Loucy (cell line): ENCODE results near the gene FEZF2.

Experiments
- EZH2phosphoT487 ChIP-seq: fragments of 200-600 bp; IDR thresholded peaks from 2 replicates; pipeline ENCODE4 v1.6.1; 2018; ENCODE audit warnings: antibody characterized with exemption, mild to moderate bottlenecking, moderate library complexity, borderline replicate concordance
- TF ChIP-seq, protein P1 (sequence below): fragments of 200-600 bp; sonication (generic); conservative IDR thresholded peaks from 2 replicates; pipeline ENCODE4 v1.5.1; 2014; ENCODE audit warnings: mild to moderate bottlenecking, antibody characterized with exemption, low read length

DNA sequence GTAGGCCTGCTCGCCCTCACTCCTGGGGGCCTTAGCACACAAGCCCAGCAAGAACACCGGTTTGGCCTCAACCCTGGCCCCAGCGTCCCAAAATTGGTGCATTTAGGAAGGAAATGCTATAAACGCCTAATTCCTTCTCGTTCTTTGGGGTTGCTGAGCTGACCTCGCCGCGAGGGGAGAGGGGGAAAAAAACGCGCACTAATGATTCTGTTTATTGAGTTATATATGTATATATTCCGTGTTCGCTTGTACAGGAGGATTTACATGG, 3.9 kb downstream of the FEZF2 start:
- TF ChIP-seq, protein P1, sequence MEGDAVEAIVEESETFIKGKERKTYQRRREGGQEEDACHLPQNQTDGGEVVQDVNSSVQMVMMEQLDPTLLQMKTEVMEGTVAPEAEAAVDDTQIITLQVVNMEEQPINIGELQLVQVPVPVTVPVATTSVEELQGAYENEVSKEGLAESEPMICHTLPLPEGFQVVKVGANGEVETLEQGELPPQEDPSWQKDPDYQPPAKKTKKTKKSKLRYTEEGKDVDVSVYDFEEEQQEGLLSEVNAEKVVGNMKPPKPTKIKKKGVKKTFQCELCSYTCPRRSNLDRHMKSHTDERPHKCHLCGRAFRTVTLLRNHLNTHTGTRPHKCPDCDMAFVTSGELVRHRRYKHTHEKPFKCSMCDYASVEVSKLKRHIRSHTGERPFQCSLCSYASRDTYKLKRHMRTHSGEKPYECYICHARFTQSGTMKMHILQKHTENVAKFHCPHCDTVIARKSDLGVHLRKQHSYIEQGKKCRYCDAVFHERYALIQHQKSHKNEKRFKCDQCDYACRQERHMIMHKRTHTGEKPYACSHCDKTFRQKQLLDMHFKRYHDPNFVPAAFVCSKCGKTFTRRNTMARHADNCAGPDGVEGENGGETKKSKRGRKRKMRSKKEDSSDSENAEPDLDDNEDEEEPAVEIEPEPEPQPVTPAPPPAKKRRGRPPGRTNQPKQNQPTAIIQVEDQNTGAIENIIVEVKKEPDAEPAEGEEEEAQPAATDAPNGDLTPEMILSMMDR = no peak
- TF ChIP-seq EZH2phosphoT487 = no peak
